Karpas-422 (cell line): ENCODE measurements around the gene SPSB1. TPM values are rescaled to one million over a fixed set of nuclear protein-coding genes. Genes with fewer than 3 reads are reported as not detected.

Experiments used
- DNase-seq: peaks from one replicate; pipeline ENCODE4 v3.0.0-alpha.2; 2015
- H2AFZ ChIP-seq: fragments of 200-600 bp; sonication (generic); 2 replicates; pipeline ENCODE4 v1.6.1; 2014; ENCODE audit warnings: antibody characterized with exemption, low read length, mixed read lengths
- H3K27ac ChIP-seq: fragments of 200-600 bp; sonication (generic); 2 replicates; pipeline ENCODE4 v1.5.1; 2014; ENCODE audit warnings: mild to moderate bottlenecking, low read length, moderate library complexity
- H3K27me3 ChIP-seq: fragments of 200-600 bp; sonication (generic); 2 replicates; pipeline ENCODE4 v1.6.1; 2014; ENCODE audit warnings: low read length, mixed read lengths
- H3K36me3 ChIP-seq: fragments of 200-600 bp; sonication (generic); 2 replicates; pipeline ENCODE4 v1.6.1; 2014; ENCODE audit warnings: low read length, mixed read lengths; ENCODE audit not compliant: insufficient read depth
- H3K4me1 ChIP-seq: fragments of 200-600 bp; sonication (generic); 2 replicates; pipeline ENCODE4 v1.6.1; 2014; ENCODE audit warnings: mild to moderate bottlenecking, low read length, mixed read lengths
- H3K4me2 ChIP-seq: fragments of 200-600 bp; sonication (generic); 2 replicates; pipeline ENCODE4 v1.6.1; 2014; ENCODE audit warnings: low read length, low read depth, mild to moderate bottlenecking; ENCODE audit not compliant: poor library complexity, severe bottlenecking
- H3K4me3 ChIP-seq: fragments of 200-600 bp; sonication (generic); 2 replicates; pipeline ENCODE4 v1.5.1; 2014; ENCODE audit warnings: mild to moderate bottlenecking, antibody characterized with exemption, low read length, mixed read lengths
- H3K79me2 ChIP-seq: fragments of 200-600 bp; sonication (generic); 2 replicates; pipeline ENCODE4 v1.6.1; 2014; ENCODE audit warnings: mild to moderate bottlenecking, low read length, mixed read lengths
- H3K9ac ChIP-seq: fragments of 200-600 bp; sonication (generic); 2 replicates; pipeline ENCODE4 v1.6.0; 2014; ENCODE audit warnings: low read length
- H3K9me2 ChIP-seq: fragments of 200-600 bp; sonication (generic), shearing (Covaris generic); replicated peaks from 2 replicates; pipeline ENCODE4 v1.6.0; 2014; ENCODE audit warnings: mild to moderate bottlenecking, low read length, moderate library complexity; ENCODE audit not compliant: insufficient read depth
- H3K9me3 ChIP-seq: fragments of 300-700, 200-600 bp; sonication (generic); 2 replicates; pipeline ENCODE4 v1.6.1; 2014; ENCODE audit warnings: low read length, mixed read lengths
- H4K20me1 ChIP-seq: fragments of 200-600 bp; sonication (generic); 2 replicates; pipeline ENCODE4 v1.6.1; 2014; ENCODE audit warnings: mild to moderate bottlenecking, antibody characterized with exemption, low read length, low read depth; ENCODE audit not compliant: insufficient read depth
- total RNA-seq: library from RNA; depleted of rRNA; stranded (reverse); fragments of >200 nt; shearing (Covaris generic); gene quantifications from 2 replicates; pipeline ENCODE4 v1.2.3, GENCODE V29; 2014; ENCODE audit warnings: low replicate concordance

SPSB1 gene
- total RNA-seq, 1 experiment from 2014 or later: not detected

- Histone ChIP-seq H3K4me1 (peaks cover 15% of the 10 kb centered on the region), H3K79me2 (no peaks in the 10 kb centered on the region), H3K27ac (no peak overlapping the region), H3K4me3 (no peak overlapping the region), H2AFZ (no peak overlapping the region), H3K9ac (no peak overlapping the region), H3K36me3 (no peaks in the 10 kb centered on the region), H4K20me1 (no peaks in the 10 kb centered on the region), H3K27me3 (no peaks in the 10 kb centered on the region), H3K4me2 (peak overlapping the region; percentile 10), H3K9me2 (no peaks in the 10 kb centered on the region), H3K9me3 (no peaks in the 10 kb centered on the region)
- DNase-seq: no peak
Measured at GRCh38 chr1:9319789-9320519, 27.3 kb downstream of the SPSB1 start.

GRCh38 chr1:9320520-9321479, 28.1 kb downstream of the SPSB1 start:
- Histone ChIP-seq H2AFZ (no peak overlapping the region), H3K4me1 (peaks cover 15% of the 10 kb centered on the region), H3K9me3 (no peaks in the 10 kb centered on the region), H3K27me3 (no peaks in the 10 kb centered on the region), H4K20me1 (no peaks in the 10 kb centered on the region), H3K4me2 (no peak overlapping the region), H3K4me3 (no peak overlapping the region), H3K9ac (no peak overlapping the region), H3K9me2 (no peaks in the 10 kb centered on the region), H3K79me2 (no peaks in the 10 kb centered on the region), H3K27ac (no peak overlapping the region), H3K36me3 (no peaks in the 10 kb centered on the region)
- no peak for DNase-seq

- no peaks in the 10 kb centered on the region for H3K9me3 ChIP-seq
- no peak overlapping the region for H3K4me3 ChIP-seq
- no peak overlapping the region for H3K27ac ChIP-seq
- no peak overlapping the region for H2AFZ ChIP-seq
- H3K4me2 ChIP-seq: no peak overlapping the region
- H3K36me3 ChIP-seq: no peaks in the 10 kb centered on the region
- no peak overlapping the region for H3K9ac ChIP-seq
- no peaks in the 10 kb centered on the region for H3K79me2 ChIP-seq
- H3K4me1 ChIP-seq: peaks cover 15% of the 10 kb centered on the region
- H4K20me1 ChIP-seq: no peaks in the 10 kb centered on the region
- no peaks in the 10 kb centered on the region for H3K9me2 ChIP-seq
- H3K27me3 ChIP-seq: no peaks in the 10 kb centered on the region
- no peak for DNase-seq
Measured at GRCh38 chr1:9321480-9321849, 28.8 kb downstream of the SPSB1 start.

- Histone ChIP-seq H3K27ac (no peak overlapping the region), H3K4me1 (peaks cover 15% of the 10 kb centered on the region), H3K27me3 (no peaks in the 10 kb centered on the region), H3K4me2 (no peak overlapping the region), H4K20me1 (no peaks in the 10 kb centered on the region), H3K9me3 (no peaks in the 10 kb centered on the region), H3K4me3 (no peak overlapping the region), H3K36me3 (no peaks in the 10 kb centered on the region), H3K9me2 (no peaks in the 10 kb centered on the region), H3K9ac (no peak overlapping the region), H2AFZ (no peak overlapping the region), H3K79me2 (no peaks in the 10 kb centered on the region)
- DNase-seq: no peak
Measured at GRCh38 chr1:9321986-9322660, 29.4 kb downstream of the SPSB1 start.

GRCh38 chr1:9322661-9323244, 30.1 kb downstream of the SPSB1 start:
- no peaks in the 10 kb centered on the region for H3K36me3 ChIP-seq
- no peaks in the 10 kb centered on the region for H3K79me2 ChIP-seq
- H3K9me2 ChIP-seq: no peaks in the 10 kb centered on the region
- no peak overlapping the region for H3K4me3 ChIP-seq
- no peaks in the 10 kb centered on the region for H3K9me3 ChIP-seq
- no peak overlapping the region for H3K9ac ChIP-seq
- peaks cover 13% of the 10 kb centered on the region for H3K4me1 ChIP-seq
- H3K27me3 ChIP-seq: no peaks in the 10 kb centered on the region
- no peak for DNase-seq
- no peaks in the 10 kb centered on the region for H4K20me1 ChIP-seq
- no peak overlapping the region for H3K4me2 ChIP-seq
- H3K27ac ChIP-seq: no peak overlapping the region
- no peak overlapping the region for H2AFZ ChIP-seq

GRCh38 chr1:9324246-9325096, 31.8 kb downstream of the SPSB1 start:
- H3K27me3 ChIP-seq: no peaks in the 10 kb centered on the region
- H3K9me2 ChIP-seq: no peaks in the 10 kb centered on the region
- H3K4me1 ChIP-seq: peaks cover 9% of the 10 kb centered on the region
- H4K20me1 ChIP-seq: no peaks in the 10 kb centered on the region
- no peak overlapping the region for H3K4me2 ChIP-seq
- no peak overlapping the region for H2AFZ ChIP-seq
- no peak overlapping the region for H3K27ac ChIP-seq
- no peak for DNase-seq
- no peaks in the 10 kb centered on the region for H3K36me3 ChIP-seq
- no peak overlapping the region for H3K4me3 ChIP-seq
- no peaks in the 10 kb centered on the region for H3K9me3 ChIP-seq
- H3K9ac ChIP-seq: no peak overlapping the region
- H3K79me2 ChIP-seq: no peaks in the 10 kb centered on the region

- H4K20me1 ChIP-seq: no peaks in the 10 kb centered on the region
- H3K27me3 ChIP-seq: no peaks in the 10 kb centered on the region
- no peaks in the 10 kb centered on the region for H3K79me2 ChIP-seq
- H2AFZ ChIP-seq: no peak overlapping the region
- no peaks in the 10 kb centered on the region for H3K36me3 ChIP-seq
- no peaks in the 10 kb centered on the region for H3K4me1 ChIP-seq
- no peak for DNase-seq
- no peak overlapping the region for H3K9ac ChIP-seq
- no peak overlapping the region for H3K4me2 ChIP-seq
- no peaks in the 10 kb centered on the region for H3K9me2 ChIP-seq
- no peaks in the 10 kb centered on the region for H3K9me3 ChIP-seq
- no peak overlapping the region for H3K27ac ChIP-seq
- H3K4me3 ChIP-seq: no peak overlapping the region
Measured at GRCh38 chr1:9326596-9326995, 33.9 kb downstream of the SPSB1 start.
